H1 (cell line): ENCODE results near the gene BPHL. TPM values are rescaled to one million over a fixed set of nuclear protein-coding genes. Genes with fewer than 3 reads are reported as not detected.
"Not testable (repeated sequence)": the region's sequence is repeated elsewhere in the genome, so short reads cannot be mapped to it uniquely, and the experiment has no call there.

Experiments
- CTCF ChIA-PET: fragments of 300-600 bp; sonication (Branson Sonifier 250); formaldehyde crosslinking; loops from one replicate; lab custom pipeline; 2021; ENCODE audit not compliant: partially characterized antibody; lab: Charles Lee
- POLR2A ChIA-PET: fragments of 300-600 bp; sonication (Branson Sonifier 250); formaldehyde crosslinking; loops from one replicate; lab custom pipeline; 2021; ENCODE audit warnings: inconsistent platforms; ENCODE audit not compliant: partially characterized antibody; lab: Charles Lee
- DNase-seq, 2 experiments: peaks; one replicate each; pipeline versions ENCODE4 v3.0.0 to v3.0.0-alpha.2; 2010 to 2022; ENCODE audit warnings: low spot score in 2 of 2, low read depth in 1 of 2, mixed read lengths in 1 of 2
- FAIRE-seq: peaks from 2 replicates; lab custom pipeline; 2011; peaks lifted over from hg19 to GRCh38; lab: Jason Lieb, UNC
- H2AFZ ChIP-seq: 2 replicates; pipeline ENCODE4 v1.8.1; 2012; ENCODE audit warnings: low read length, inconsistent platforms
- H2AK5ac ChIP-seq: 2 replicates; pipeline ENCODE4 v1.6.1; 2013; ENCODE audit warnings: low read depth, low read length
- H2BK120ac ChIP-seq: replicated peaks from 2 replicates; pipeline ENCODE3; 2013; ENCODE audit warnings: low read depth, low read length, inconsistent platforms
- H2BK12ac ChIP-seq: 2 replicates; pipeline ENCODE4 v1.6.1; 2013; ENCODE audit warnings: low read depth, low read length
- H2BK15ac ChIP-seq: 2 replicates; pipeline ENCODE4 v1.6.1; 2013; ENCODE audit warnings: low read length
- H2BK20ac ChIP-seq: 2 replicates; pipeline ENCODE4 v1.6.1; 2013; ENCODE audit warnings: low read length
- H2BK5ac ChIP-seq: 2 replicates; pipeline ENCODE4 v1.6.1; 2013; ENCODE audit warnings: low read depth, low read length
- H3K14ac ChIP-seq: 2 replicates; pipeline ENCODE4 v1.6.1; 2013; ENCODE audit warnings: inconsistent platforms; ENCODE audit not compliant: insufficient read length
- H3K18ac ChIP-seq: 2 replicates; pipeline ENCODE4 v1.6.1; 2013; ENCODE audit warnings: low read length; ENCODE audit errors: extremely low read depth
- H3K23ac ChIP-seq: 2 replicates; pipeline ENCODE4 v1.6.1; 2013; ENCODE audit warnings: inconsistent platforms; ENCODE audit not compliant: insufficient read length
- H3K23me2 ChIP-seq: 2 replicates; pipeline ENCODE4 v1.6.1; 2013; ENCODE audit warnings: low read depth, low read length
- H3K27ac ChIP-seq: 2 replicates; pipeline ENCODE4 v1.6.1; 2011; ENCODE audit warnings: low read depth, low read length, inconsistent platforms
- H3K27me3 ChIP-seq, 4 experiments: replicated peaks in 1 of 4; 1 replicate in 1 of 4; 2 replicates in 3 of 4; pipeline versions ENCODE4 v1.6.1 to v1.8.1; 2011 to 2013; ENCODE audit warnings: low read length in 3 of 4, mild to moderate bottlenecking in 3 of 4, inconsistent platforms in 2 of 4, mixed read lengths in 2 of 4, moderate library complexity in 1 of 4; ENCODE audit not compliant: control insufficient read depth in 3 of 4, insufficient read depth in 3 of 4; ENCODE audit errors: extremely low read depth in 1 of 4
- H3K36me3 ChIP-seq, 4 experiments: 2 replicates each; pipeline versions ENCODE4 v1.6.1 to v1.8.1; 2011 to 2013; ENCODE audit warnings: mild to moderate bottlenecking in 4 of 4, low read length in 3 of 4, moderate library complexity in 2 of 4, control low read depth in 1 of 4, inconsistent platforms in 1 of 4; ENCODE audit not compliant: insufficient read depth in 4 of 4, control insufficient read depth in 2 of 4
- H3K4ac ChIP-seq: replicated peaks from 2 replicates; pipeline ENCODE3; 2013; ENCODE audit warnings: low read length, low read depth, mixed read lengths, inconsistent platforms; ENCODE audit not compliant: insufficient read length
- H3K4me1 ChIP-seq, 4 experiments: replicated peaks in 1 of 4; 1 replicate in 1 of 4; 2 replicates in 3 of 4; pipeline versions ENCODE4 v1.6.1 to v1.8.1; 2011 to 2013; ENCODE audit warnings: low read length in 3 of 4, inconsistent platforms in 2 of 4, mixed read lengths in 1 of 4; ENCODE audit not compliant: insufficient read depth in 4 of 4, control insufficient read depth in 3 of 4
- H3K4me2 ChIP-seq, 2 experiments: 2 replicates each; pipeline versions ENCODE4 v1.6.1 to v1.8.1; 2011 to 2013; ENCODE audit warnings: low read depth in 2 of 2, low read length in 2 of 2, control low read depth in 1 of 2, inconsistent platforms in 1 of 2, mild to moderate bottlenecking in 1 of 2; ENCODE audit not compliant: insufficient read depth in 1 of 2
- H3K4me3 ChIP-seq, 4 experiments: fragments of 200-600, 300-600 bp in 1 of 4; sonication (generic), shearing (Covaris generic), sonication (Bioruptor Twin) in 1 of 4; 2 replicates each; pipeline versions ENCODE4 v1.5.1 to v1.8.1; 2011 to 2016; ENCODE audit warnings: low read length in 4 of 4, low read depth in 3 of 4, control low read depth in 2 of 4, inconsistent platforms in 2 of 4, mild to moderate bottlenecking in 2 of 4, mixed read lengths in 1 of 4, moderate library complexity in 1 of 4; ENCODE audit not compliant: insufficient read depth in 2 of 4; ENCODE audit errors: extremely low read depth in 1 of 4
- H3K56ac ChIP-seq: replicated peaks from 2 replicates; pipeline ENCODE3; 2013; ENCODE audit warnings: low read depth, mild to moderate bottlenecking, mixed read lengths, low read length, inconsistent platforms; ENCODE audit not compliant: insufficient read length
- H3K79me1 ChIP-seq: 2 replicates; pipeline ENCODE4 v1.6.1; 2013; ENCODE audit warnings: low read depth, low read length, control low read depth
- H3K79me2 ChIP-seq, 2 experiments: 2 replicates each; pipeline versions ENCODE4 v1.6.1 to v1.8.1; 2012 to 2013; ENCODE audit warnings: low read length in 2 of 2, mild to moderate bottlenecking in 2 of 2, inconsistent platforms in 1 of 2; ENCODE audit not compliant: insufficient read depth in 2 of 2, control insufficient read depth in 1 of 2
- H3K9ac ChIP-seq, 4 experiments: replicated peaks in 1 of 4; 1 replicate in 1 of 4; 2 replicates in 3 of 4; pipeline versions ENCODE4 v1.6.1 to v1.8.1; 2011 to 2013; ENCODE audit warnings: low read depth in 3 of 4, low read length in 3 of 4, control low read depth in 2 of 4, mild to moderate bottlenecking in 2 of 4, moderate library complexity in 2 of 4, inconsistent platforms in 1 of 4; ENCODE audit errors: extremely low read depth in 1 of 4
- H3K9me3 ChIP-seq, 2 experiments: 2 replicates each; pipeline versions ENCODE4 v1.6.1 to v1.8.1; 2012 to 2013; ENCODE audit warnings: mild to moderate bottlenecking in 2 of 2, moderate library complexity in 2 of 2, control low read depth in 1 of 2, inconsistent platforms in 1 of 2, low read depth in 1 of 2, low read length in 1 of 2, mixed read lengths in 1 of 2; ENCODE audit not compliant: insufficient read depth in 2 of 2
- H4K20me1 ChIP-seq, 2 experiments: replicated peaks in 1 of 2; 2 replicates each; pipeline versions ENCODE3 to v1.8.1; 2011 to 2013; ENCODE audit warnings: inconsistent platforms in 2 of 2, low read length in 2 of 2, mild to moderate bottlenecking in 1 of 2; ENCODE audit not compliant: insufficient read depth in 2 of 2, control insufficient read depth in 1 of 2
- H4K5ac ChIP-seq: 2 replicates; pipeline ENCODE4 v1.6.1; 2013; ENCODE audit warnings: low read length, low read depth, mixed read lengths, inconsistent platforms; ENCODE audit not compliant: insufficient read length
- H4K8ac ChIP-seq: 2 replicates; pipeline ENCODE4 v1.8.0; 2013; ENCODE audit warnings: mild to moderate bottlenecking, moderate library complexity, low read length, inconsistent platforms; ENCODE audit not compliant: insufficient read depth; ENCODE audit errors: extremely low read depth
- H4K91ac ChIP-seq: replicated peaks from 2 replicates; pipeline ENCODE3; 2013; ENCODE audit warnings: low read length, mixed read lengths, inconsistent platforms; ENCODE audit not compliant: insufficient read length
- EP300 ChIP-seq, 2 experiments: IDR thresholded peaks; 1 replicate in 1 of 2; 2 replicates in 1 of 2; pipeline ENCODE4 v1.6.1; 2011 to 2012; ENCODE audit warnings: low read depth in 2 of 2, low read length in 2 of 2, mild to moderate bottlenecking in 2 of 2, borderline replicate concordance in 1 of 2, inconsistent platforms in 1 of 2, moderate library complexity in 1 of 2
- WGBS, 2 experiments: shearing (Covaris generic) in 1 of 2; methylation state at CpG; one replicate each; pipeline versions ENCODE4 v1.1.6 to v1.1.7; 2013 to 2015; ENCODE audit warnings: low lambda C conversion rate in 2 of 2, mixed read lengths in 2 of 2, inconsistent platforms in 1 of 2, low coverage in 1 of 2, missing lambda C conversion rate in 1 of 2; ENCODE audit not compliant: insufficient replicate concordance in 2 of 2, insufficient coverage in 1 of 2, insufficient read length in 1 of 2; ENCODE audit errors: extremely low coverage in 1 of 2, missing lambda C conversion rate in 1 of 2; 5-methylcytosine and 5-hydroxymethylcytosine counted together
- polyA plus RNA-seq, 7 experiments: library from polyadenylated mRNA; depleted of rRNA in 3 of 7; stranded (reverse) in 5 of 7; unstranded in 2 of 7; fragments of >200 nt in 5 of 7; fragments of 200-250 nt in 2 of 7; gene quantifications; 1 replicate in 5 of 7; 2 replicates in 1 of 7; 4 replicates in 1 of 7; pipeline versions ENCODE4 v1.2.1 to v1.2.3, GENCODE V29; 2011 to 2013; ENCODE audit warnings: missing spikeins in 2 of 7, mixed read lengths in 2 of 7
- total RNA-seq: library from RNA; stranded (reverse); fragmentation: NEBNext Ultra II Directional; extraction: Animal tissue kit (Norgen Biotek cat#: 25700); gene quantifications from 2 replicates; pipeline ENCODE4 v1.2.1, GENCODE V29; 2021

The BPHL gene
- total and polyA plus RNA-seq, 2 of the 8 experiments (the other 6 are each of a cell fraction or from before 2014, with no cell fraction given) = 24.4 to 36.4 TPM

DNA sequence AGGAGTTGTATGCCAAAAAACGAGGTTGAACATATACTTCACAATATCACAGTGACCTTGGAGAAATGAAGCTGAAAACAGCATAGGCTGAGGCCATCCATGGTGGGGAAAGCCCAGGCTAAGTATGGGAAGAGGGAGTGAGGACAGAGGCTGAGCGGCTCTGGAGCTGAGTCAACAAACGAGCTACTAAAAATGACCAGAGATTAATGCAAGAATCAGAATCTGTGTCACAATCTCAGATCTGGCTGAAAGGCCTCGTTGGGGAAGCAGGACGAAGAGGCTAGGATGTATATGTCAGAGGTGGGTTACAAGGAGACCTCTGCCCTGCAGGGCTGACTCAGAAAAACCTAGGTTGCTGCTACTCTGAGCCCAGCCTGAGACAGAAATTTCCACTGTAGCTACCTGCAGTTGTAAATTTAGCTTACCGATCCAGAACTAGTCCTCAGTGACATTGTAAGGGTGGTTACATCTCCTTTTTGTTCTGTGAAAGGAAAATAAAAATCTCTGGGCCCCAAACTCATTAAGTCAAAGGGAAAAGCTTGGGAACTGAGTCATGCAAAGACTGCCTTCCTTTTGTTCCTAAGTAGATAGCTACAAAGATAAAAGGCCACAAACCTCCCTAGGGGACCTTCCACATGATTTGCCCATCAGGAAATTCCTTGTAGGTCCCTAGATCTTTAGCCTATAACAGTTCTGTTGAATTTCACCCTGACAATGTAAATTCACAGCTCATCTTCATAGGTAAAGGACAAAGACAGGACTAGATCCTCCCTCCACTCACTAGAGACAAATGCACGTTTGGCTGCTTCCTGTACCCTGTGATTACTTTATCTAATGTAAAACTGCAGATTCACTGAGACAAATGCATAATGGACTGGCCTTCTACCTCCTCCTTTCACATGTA, 47.4 kb downstream of the BPHL start (continued):
- no peak for TF ChIP-seq EP300 (IDR thresholded peaks at IDR 0.05; ENCODE audit: borderline replicate concordance in 1 of 2, low read depth in 2 of 2, low read length in 2 of 2)

DNA sequence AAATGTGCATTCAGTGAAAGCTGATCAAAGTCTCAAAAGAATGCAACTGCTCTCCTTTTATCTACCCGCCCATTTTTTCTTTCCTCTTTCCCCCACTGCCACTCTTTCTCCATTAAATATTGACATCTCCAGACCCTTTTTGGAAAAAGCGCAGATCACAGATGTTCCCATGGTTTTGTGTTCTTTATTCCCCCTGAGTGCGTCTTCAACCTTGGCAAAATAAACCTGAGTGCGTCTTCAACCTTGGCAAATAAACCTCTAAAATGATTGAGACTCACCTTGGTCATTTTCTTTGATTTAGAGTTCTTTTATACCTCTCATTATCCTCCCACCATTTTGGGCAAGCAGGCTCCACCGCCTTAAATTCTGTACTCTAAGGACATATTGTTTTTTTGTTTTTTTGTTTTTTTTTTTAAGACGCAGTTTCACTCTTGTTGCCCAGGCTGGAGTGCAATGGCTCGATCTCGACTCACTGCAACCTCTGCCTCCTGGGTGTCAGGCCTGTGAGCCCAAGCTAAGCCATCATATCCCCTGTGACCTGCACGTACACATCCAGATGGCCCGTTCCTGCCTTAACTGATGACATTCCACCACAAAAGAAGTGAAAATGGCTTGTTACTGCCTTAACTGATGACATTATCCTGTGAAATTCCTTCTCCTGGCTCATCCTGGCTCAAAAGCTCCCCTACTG, 48.2 kb downstream of the BPHL start:
- not testable (repeated sequence) for H4K5ac ChIP-seq, H3K79me2 ChIP-seq, H3K56ac ChIP-seq, DNase-seq, H3K9ac ChIP-seq, H2BK15ac ChIP-seq, H3K14ac ChIP-seq, H3K4ac ChIP-seq, H3K23me2 ChIP-seq, H3K36me3 ChIP-seq, H3K79me1 ChIP-seq, H2AFZ ChIP-seq, H2AK5ac ChIP-seq, H3K27me3 ChIP-seq, FAIRE-seq, H4K8ac ChIP-seq, H3K23ac ChIP-seq, H4K20me1 ChIP-seq, H3K9me3 ChIP-seq
- peak overlapping the region; percentile 53 to 71; a peak in 2 of 4 replicates for H3K4me2 ChIP-seq
- H2BK5ac ChIP-seq = peak overlapping the region; percentile 93
- peak overlapping the region; percentile 39 for H3K18ac ChIP-seq
- H3K27ac ChIP-seq = 0 out of 2 replicates have a peak overlapping the region, but pooled peaks have one; percentile 84
- peak overlapping the region; percentile 51; the same call in 1 of the 2 replicates for H2BK12ac ChIP-seq
- H3K4me1 ChIP-seq = peaks cover 14 to 36% (median 31%) of the 10 kb centered on the region in 4 experiments
- H4K91ac ChIP-seq = peak overlapping the region; percentile 28
- WGBS, 2 experiments = 35% methylated on average over 10 of the region's 10 CpGs; no CpG with 5 or more reads in 1 of the 2 experiments
- H2BK120ac ChIP-seq = peak overlapping the region; percentile 81
- H3K4me3 ChIP-seq = peak overlapping the region in 1 of 4 experiments; percentile 32; a peak in 1 of 8 replicates
- ChIA-PET CTCF (interaction anchor here (0.6 to 3.0 kb wide), 12 partner anchors 8 to 217 kb away, joined by 3 to 14 read pairs (median 4); partner anchors contain the start of gene TUBB2A), POLR2A (interaction anchor here (0.7 to 6.8 kb wide), 20 partner anchors 7 to 177 kb away, joined by 3 to 58 read pairs (median 7); partner anchors contain the start of genes TUBB2A and TUBB2B)
- H2BK20ac ChIP-seq = peak overlapping the region; percentile 95; the same call in 1 of the 2 replicates
